Measurements from ENCODE around the gene PGM5. TPM values are rescaled to one million over a fixed set of nuclear protein-coding genes. Genes with fewer than 3 reads are reported as not detected.
"Not testable (repeated sequence)": the region's sequence is repeated elsewhere in the genome, so short reads cannot be mapped to it uniquely, and the experiment has no call there.

Gene PGM5
- total and polyA plus RNA-seq, 2 of the 4 experiments (the other 2 are of a cell fraction), result 8.3 to 14.7 TPM

DNA sequence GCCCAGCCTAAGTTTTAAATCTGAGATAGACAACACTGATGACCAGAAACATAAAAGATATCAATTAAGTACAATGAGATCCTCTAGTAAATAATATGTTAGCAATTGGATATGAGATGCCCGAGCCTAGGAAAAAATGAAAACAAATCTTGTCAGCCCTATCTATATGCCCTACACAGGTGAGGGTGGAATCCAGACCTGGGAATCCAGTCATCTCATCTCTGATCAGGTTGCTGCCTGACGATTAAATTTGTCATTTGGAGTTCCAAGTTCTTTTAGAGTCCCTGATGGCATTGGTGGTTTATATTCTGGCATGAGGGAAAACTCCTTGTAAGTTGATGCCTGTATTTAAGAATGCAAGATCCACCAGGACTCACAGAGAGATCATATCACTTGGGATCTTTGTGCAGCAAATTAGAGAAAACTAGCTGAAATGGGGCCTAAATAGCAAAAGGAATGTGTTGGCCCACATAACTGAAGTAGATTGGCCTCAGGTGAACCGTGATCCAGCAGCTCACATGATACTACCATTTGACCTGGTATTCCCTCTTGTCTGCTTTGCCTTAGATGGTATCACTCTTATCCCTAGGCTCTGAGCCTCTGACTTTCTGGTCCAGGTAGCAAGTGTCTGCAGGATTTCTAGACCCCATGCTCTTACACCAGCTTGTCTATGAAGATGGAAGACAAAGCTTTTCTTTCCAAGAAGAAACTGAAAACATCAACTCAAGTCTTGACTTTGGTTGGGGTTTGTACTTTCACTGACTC, 48.2 kb downstream of the PGM5 start:
- H3K18ac ChIP-seq (ENCODE audit: low read depth, low read length); H2BK120ac ChIP-seq (ENCODE audit: low read depth, low read length); H3K27me3 ChIP-seq (ENCODE audit: control insufficient read depth, insufficient read depth, low read length); H2AFZ ChIP-seq (replicated peaks; ENCODE audit: low read length, poor library complexity); H3K27ac ChIP-seq (ENCODE audit: insufficient read depth, low read length); H3K4me2 ChIP-seq (ENCODE audit: low read depth, low read length); H3K23ac ChIP-seq (ENCODE audit: low read depth, low read length); H3K79me1 ChIP-seq (ENCODE audit: low read depth in 1 of 2, low read length in 2 of 2); DNase-seq; H3K9me3 ChIP-seq (ENCODE audit: control insufficient read depth, insufficient read depth, low read length); dilution Hi-C loops (cut with HindIII; ENCODE audit: low sequenced_read_pairs, unreplicated experiment); H2AK9ac ChIP-seq (replicated peaks; ENCODE audit: low read depth, low read length, poor library complexity); H4K91ac ChIP-seq (ENCODE audit: insufficient read depth, low read depth, low read length); H4K8ac ChIP-seq (ENCODE audit: low read depth in 2 of 2, low read length in 2 of 2); CTCF ChIA-PET; H3K56ac ChIP-seq (ENCODE audit: extremely low read depth, insufficient read depth, low read length); H4K20me1 ChIP-seq (ENCODE audit: insufficient read depth, low read length); H3K4me1 ChIP-seq (ENCODE audit: control insufficient read depth, insufficient read depth, low read length); intact Hi-C loops (cut with micrococcal nuclease); H2AK5ac ChIP-seq (ENCODE audit: low read depth, low read length); H2BK15ac ChIP-seq (ENCODE audit: low read depth, low read length); H3K36me3 ChIP-seq (ENCODE audit: control insufficient read depth, insufficient read depth, low read length); H3K9ac ChIP-seq (ENCODE audit: low read depth, low read length); H2BK20ac ChIP-seq (ENCODE audit: low read depth, low read length); ATAC-seq (ENCODE audit: low read depth); POLR2A ChIA-PET (ENCODE audit: unreplicated experiment); H4K5ac ChIP-seq (ENCODE audit: low read depth, low read length); H3K4ac ChIP-seq (ENCODE audit: low read depth, low read length); in situ Hi-C loops (cut with MboI; ENCODE audit: low sequenced_read_pairs); H3K4me3 ChIP-seq (ENCODE audit: insufficient read depth, low read depth, low read length); BruUV-seq (replicated peaks); H2BK5ac ChIP-seq (ENCODE audit: low read depth, low read length, poor library complexity, severe bottlenecking); H3K9me1 ChIP-seq (ENCODE audit: insufficient read depth, low read length); H3K14ac ChIP-seq (replicated peaks; ENCODE audit: low read depth, low read length): not testable (repeated sequence)
- WGBS, 2 experiments (ENCODE audit: extremely low coverage in 2 of 2, insufficient read length in 1 of 2), result no CpG with 5 or more reads among the region's 3 CpGs

GRCh38 chr9:68411865-68412264, 55.5 kb downstream of the PGM5 start:
- H4K20me1 ChIP-seq (ENCODE audit: insufficient read depth, low read length); H2BK5ac ChIP-seq (ENCODE audit: low read depth, low read length, poor library complexity, severe bottlenecking); H4K8ac ChIP-seq (ENCODE audit: low read depth in 2 of 2, low read length in 2 of 2); H2AFZ ChIP-seq (replicated peaks; ENCODE audit: low read length, poor library complexity); in situ Hi-C loops (cut with MboI; ENCODE audit: low sequenced_read_pairs); dilution Hi-C loops (cut with HindIII; ENCODE audit: low sequenced_read_pairs, unreplicated experiment); H3K4me1 ChIP-seq (ENCODE audit: control insufficient read depth, insufficient read depth, low read length); intact Hi-C loops (cut with micrococcal nuclease); H2BK15ac ChIP-seq (ENCODE audit: low read depth, low read length); H2BK120ac ChIP-seq (ENCODE audit: low read depth, low read length); H3K4me2 ChIP-seq (ENCODE audit: low read depth, low read length); H3K9me1 ChIP-seq (ENCODE audit: insufficient read depth, low read length); H3K18ac ChIP-seq (ENCODE audit: low read depth, low read length); CTCF ChIA-PET; H3K79me1 ChIP-seq (ENCODE audit: low read depth in 1 of 2, low read length in 2 of 2); H2AK5ac ChIP-seq (ENCODE audit: low read depth, low read length); H3K4ac ChIP-seq (ENCODE audit: low read depth, low read length); H3K9ac ChIP-seq (ENCODE audit: low read depth, low read length); H3K27ac ChIP-seq (ENCODE audit: insufficient read depth, low read length); DNase-seq; H2AK9ac ChIP-seq (replicated peaks; ENCODE audit: low read depth, low read length, poor library complexity); H4K5ac ChIP-seq (ENCODE audit: low read depth, low read length); H3K9me3 ChIP-seq (ENCODE audit: control insufficient read depth, insufficient read depth, low read length); H3K27me3 ChIP-seq (ENCODE audit: control insufficient read depth, insufficient read depth, low read length); H2BK20ac ChIP-seq (ENCODE audit: low read depth, low read length); H4K91ac ChIP-seq (ENCODE audit: insufficient read depth, low read depth, low read length); ATAC-seq (ENCODE audit: low read depth); H3K4me3 ChIP-seq (ENCODE audit: insufficient read depth, low read depth, low read length); H3K56ac ChIP-seq (ENCODE audit: extremely low read depth, insufficient read depth, low read length); H3K14ac ChIP-seq (replicated peaks; ENCODE audit: low read depth, low read length); H3K23ac ChIP-seq (ENCODE audit: low read depth, low read length); H3K36me3 ChIP-seq (ENCODE audit: control insufficient read depth, insufficient read depth, low read length); BruUV-seq (replicated peaks); POLR2A ChIA-PET (ENCODE audit: unreplicated experiment): not testable (repeated sequence)
